ENCODE data around the gene OLFM2.
A peak's percentile ranks its signal among the peaks of the same experiment; 100 is the strongest.

DNA sequence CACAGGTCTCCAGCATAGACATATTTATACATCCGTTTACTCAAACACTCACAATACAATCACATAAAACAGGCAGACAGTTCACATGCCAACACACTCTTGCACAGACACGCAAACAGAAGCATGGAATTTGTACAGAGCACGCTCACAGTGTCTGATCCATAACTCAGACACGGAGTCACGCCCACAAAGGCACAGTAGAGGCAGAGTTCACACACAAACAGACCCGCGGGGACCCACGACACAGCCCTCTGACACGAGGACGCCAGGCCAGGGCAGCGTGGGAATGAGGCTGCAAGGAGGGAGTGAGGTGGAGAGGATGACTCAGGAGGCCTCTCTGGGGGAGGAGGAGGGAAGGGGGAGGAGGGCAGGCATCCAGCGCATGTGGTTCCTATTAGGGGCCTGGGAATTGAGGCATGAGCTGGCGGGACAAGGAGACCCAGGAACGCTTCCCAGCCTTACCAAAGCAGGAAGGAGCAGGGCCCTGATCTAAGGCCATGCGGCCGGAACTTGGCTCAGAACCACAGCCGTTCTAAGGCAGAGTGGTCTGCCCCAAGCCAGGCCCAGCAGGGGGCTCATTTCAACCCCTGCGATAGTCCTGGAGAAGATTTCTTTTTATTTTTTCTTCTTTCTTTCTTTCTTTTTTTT is 9.1 kb upstream of the OLFM2 start:
- TF ChIP-seq FOXM1 (IDR thresholded peaks at IDR 0.05; ENCODE audit: borderline replicate concordance, low read depth): no peak
- TF ChIP-seq CREB1 (IDR thresholded peaks at IDR 0.05; ENCODE audit: low read depth): no peak
- no peak for TF ChIP-seq TAF1 (IDR thresholded peaks at IDR 0.05; ENCODE audit: low read depth)
- no peak for TF ChIP-seq TEAD4 (IDR thresholded peaks at IDR 0.05)
- TF ChIP-seq EP300 (IDR thresholded peaks at IDR 0.05; ENCODE audit: borderline replicate concordance): no peak
- TF ChIP-seq MAX (IDR thresholded peaks at IDR 0.05): 0 out of 2 replicates have a peak, but pooled peaks have one; percentile 19
- no peak for TF ChIP-seq YY1 (IDR thresholded peaks at IDR 0.05; ENCODE audit: low read depth)
- TF ChIP-seq CEBPB (IDR thresholded peaks at IDR 0.05): no peak

All from Ishikawa (cell line).